Liver (tissue), 10 donors: ENCODE data around the gene ERO1B. TPM values are rescaled to one million over a fixed set of nuclear protein-coding genes. Genes with fewer than 3 reads are reported as not detected.

Experiments
- DNase-seq: peaks from one replicate; pipeline ENCODE4 v3.0.0-alpha.2; 2017; ENCODE audit warnings: low spot score
- H3K27ac ChIP-seq, 2 donors: one replicate each; pipeline ENCODE4 v1.7.0; 2013; ENCODE audit warnings: inconsistent platforms in 2 of 2, low read length in 2 of 2, control low read depth in 1 of 2, low read depth in 1 of 2, mild to moderate bottlenecking in 1 of 2
- H3K27me3 ChIP-seq, 4 donors: one replicate each; pipeline versions ENCODE4 v1.6.1 to v1.7.0; 2013; ENCODE audit warnings: low read length in 3 of 4, inconsistent platforms in 1 of 4, mild to moderate bottlenecking in 1 of 4, moderate library complexity in 1 of 4; ENCODE audit not compliant: control insufficient read depth in 4 of 4, insufficient read depth in 4 of 4
- H3K36me3 ChIP-seq, 4 donors: one replicate each; pipeline versions ENCODE4 v1.6.1 to v1.7.0; 2013; ENCODE audit warnings: low read length in 3 of 4, mild to moderate bottlenecking in 3 of 4, low read depth in 1 of 4, moderate library complexity in 1 of 4; ENCODE audit not compliant: control insufficient read depth in 4 of 4, insufficient read depth in 3 of 4
- H3K4me1 ChIP-seq, 4 donors: one replicate each; pipeline versions ENCODE4 v1.6.1 to v1.7.0; 2013; ENCODE audit warnings: low read length in 3 of 4, mild to moderate bottlenecking in 3 of 4, moderate library complexity in 1 of 4; ENCODE audit not compliant: control insufficient read depth in 4 of 4, insufficient read depth in 4 of 4
- H3K4me3 ChIP-seq, 3 donors: one replicate each; pipeline versions ENCODE4 v1.6.1 to v1.7.0; 2013; ENCODE audit warnings: low read length in 3 of 3, control low read depth in 1 of 3, low read depth in 1 of 3, mild to moderate bottlenecking in 1 of 3
- H3K9ac ChIP-seq, 2 donors: one replicate each; pipeline ENCODE4 v1.7.0; 2013; ENCODE audit warnings: low read length in 2 of 2, mild to moderate bottlenecking in 2 of 2, moderate library complexity in 2 of 2, control low read depth in 1 of 2, low read depth in 1 of 2
- H3K9me3 ChIP-seq, 4 donors: one replicate each; pipeline versions ENCODE4 v1.6.1 to v1.7.0; 2013; ENCODE audit warnings: low read length in 3 of 4; ENCODE audit not compliant: control insufficient read depth in 4 of 4
- ATF3 ChIP-seq: IDR thresholded peaks from 2 replicates; pipeline ENCODE4 v1.6.1; 2016; ENCODE audit warnings: antibody characterized with exemption
- CTCF ChIP-seq: fragments of 150-350 bp; IDR thresholded peaks from 2 replicates; pipeline ENCODE4 v1.5.1; 2017; ENCODE audit warnings: improper control_type of control experiment, low read depth, low read length; ENCODE audit not compliant: missing input control
- EGR1 ChIP-seq, 2 donors: IDR thresholded peaks; 2 replicates each; pipeline ENCODE4 v1.6.1; 2016 to 2018; ENCODE audit warnings: antibody characterized with exemption in 2 of 2, low read depth in 2 of 2
- FOXA1 ChIP-seq: IDR thresholded peaks from 2 replicates; pipeline ENCODE4 v1.6.1; 2016; ENCODE audit warnings: antibody characterized with exemption
- FOXA2 ChIP-seq: IDR thresholded peaks from 2 replicates; pipeline ENCODE4 v1.6.1; 2016; ENCODE audit warnings: antibody characterized with exemption
- HNF4A ChIP-seq, 2 donors: conservative IDR thresholded peaks; 2 replicates each; pipeline ENCODE4 v1.6.1; 2016; ENCODE audit warnings: antibody characterized with exemption in 2 of 2, mild to moderate bottlenecking in 2 of 2
- HNF4G ChIP-seq: IDR thresholded peaks from 2 replicates; pipeline ENCODE4 v1.6.1; 2016; ENCODE audit warnings: antibody characterized with exemption
- MAX ChIP-seq: IDR thresholded peaks from 2 replicates; pipeline ENCODE4 v1.6.1; 2016; ENCODE audit warnings: antibody characterized with exemption
- NR2F2 ChIP-seq: IDR thresholded peaks from 2 replicates; pipeline ENCODE4 v1.6.1; 2016; ENCODE audit warnings: antibody characterized with exemption
- RAD21 ChIP-seq, 2 donors: IDR thresholded peaks; 2 replicates each; pipeline ENCODE4 v1.6.1; 2016; ENCODE audit warnings: antibody characterized with exemption in 2 of 2, mild to moderate bottlenecking in 2 of 2
- REST ChIP-seq: IDR thresholded peaks from 2 replicates; pipeline ENCODE4 v1.6.1; 2016; ENCODE audit warnings: antibody characterized with exemption, mild to moderate bottlenecking
- RXRA ChIP-seq, 2 donors: IDR thresholded peaks; 2 replicates each; pipeline ENCODE4 v1.6.1; 2017 to 2018; ENCODE audit warnings: antibody characterized with exemption in 2 of 2, mild to moderate bottlenecking in 1 of 2
- SP1 ChIP-seq: IDR thresholded peaks from 2 replicates; pipeline ENCODE4 v1.6.1; 2018; ENCODE audit warnings: antibody characterized with exemption, mild to moderate bottlenecking
- TAF1 ChIP-seq: conservative IDR thresholded peaks from 2 replicates; pipeline ENCODE4 v1.6.1; 2016; ENCODE audit warnings: antibody characterized with exemption, mild to moderate bottlenecking
- YY1 ChIP-seq: IDR thresholded peaks from 2 replicates; pipeline ENCODE4 v1.6.1; 2016; ENCODE audit warnings: antibody characterized with exemption, mild to moderate bottlenecking
- ZBTB33 ChIP-seq: IDR thresholded peaks from 2 replicates; pipeline ENCODE4 v1.6.1; 2016; ENCODE audit warnings: antibody characterized with exemption
- WGBS: extraction: QIAGEN DNeasy Blood & Tissue Kit; methylation state at CpG from one replicate; pipeline ENCODE4 v1.1.7; 2013; 5-methylcytosine and 5-hydroxymethylcytosine counted together
- polyA plus RNA-seq, 2 donors: library from polyadenylated mRNA; stranded (reverse) in 1 of 2; unstranded in 1 of 2; fragments of 200-250 nt in 1 of 2; fragments of >200 nt in 1 of 2; fragmentation: Nextera tagmentation in 1 of 2; extraction: Ambion mirVana in 1 of 2; gene quantifications; one replicate each; pipeline versions ENCODE4 v1.2.1 to v1.2.3, GENCODE V29; 2013 to 2015
- small RNA-seq: library from RNA; depleted of rRNA; stranded (forward); fragments of <200 nt; gene quantifications from one replicate; pipeline ENCODE3, GENCODE V24; 2014
- total RNA-seq, 2 donors: library from RNA; depleted of rRNA; stranded (reverse); fragments of >200 nt; gene quantifications; one replicate each; pipeline ENCODE4 v1.2.3, GENCODE V29; 2014
- donor health status: healthy.
- donor health status: healthy.
- donor health status: healthy.
- donor health status: healthy.
- donor health status: healthy.

Gene ERO1B
- total and polyA plus RNA-seq, 4 donors = 5.5 to 22.9 (median 8.9) TPM

GRCh38 chr1:236166041-236166440 lies 115.7 kb downstream of the ERO1B start:
- Histone ChIP-seq H3K9me3 (no peaks in the 10 kb centered on the region), H3K27ac (no peak overlapping the region), H3K9ac (no peak overlapping the region), H3K4me1 (peaks cover 0 to 6% (median 5%) of the 10 kb centered on the region in 4 donors), H3K36me3 (no peaks in the 10 kb centered on the region), H3K4me3 (no peak overlapping the region), H3K27me3 (no peaks in the 10 kb centered on the region)
- WGBS = 94% methylated on average over 6 of the region's 6 CpGs
- DNase-seq = no peak
- TF ChIP-seq CTCF = no peak
- no peak for TF ChIP-seq FOXA1
- TF ChIP-seq MAX = no peak
- no peak for TF ChIP-seq ZBTB33
- no peak for TF ChIP-seq HNF4G
- TF ChIP-seq HNF4A (conservative IDR thresholded peaks at IDR 0.05) = no peak
- no peak for TF ChIP-seq YY1
- TF ChIP-seq REST = no peak
- TF ChIP-seq SP1 = no peak
- no peak for TF ChIP-seq RXRA (IDR thresholded peaks at IDR 0.05)
- no peak for TF ChIP-seq TAF1
- no peak for TF ChIP-seq ATF3
- TF ChIP-seq EGR1 (IDR thresholded peaks at IDR 0.05; ENCODE audit: low read depth in 2 of 2) = no peak
- TF ChIP-seq FOXA2 = no peak
- no peak for TF ChIP-seq NR2F2
- no peak for TF ChIP-seq RAD21 (IDR thresholded peaks at IDR 0.05)

Small RNA genes lying within 50 kb of the gene (small RNA-seq; reads per million reads assigned to genes)
- 4.5 reads per million, percentile 92 among the genes with 10 or more reads in this experiment for gene RNU2-70P

Other genes starting within 250 kb of the ERO1B start
- 10 to 100 TPM; 65.3 to 90.1 TPM for gene NID1, start 216.9 kb downstream of the ERO1B start, total RNA-seq
- gene NID1, start 216.9 kb downstream of the ERO1B start, polyA plus RNA-seq = 10 to 100 TPM; 21.2 to 45.1 TPM
- 1 to 10 TPM; 3.6 to 7.0 TPM for gene GPR137B, start 139.4 kb downstream of the ERO1B start, total RNA-seq
- 1 to 10 TPM; 2.2 to 8.6 TPM for gene GPR137B, start 139.4 kb downstream of the ERO1B start, polyA plus RNA-seq
- under 1 TPM; 0.37 to 0.67 TPM for gene EDARADD, start 112.3 kb upstream of the ERO1B start, total RNA-seq
- gene EDARADD, start 112.3 kb upstream of the ERO1B start, polyA plus RNA-seq = under 1 TPM; 0.13 to 0.15 TPM
- gene LGALS8, start 242.0 kb upstream of the ERO1B start, total RNA-seq = 10 to 100 TPM; 66.9 to 75.9 TPM
- 10 to 100 TPM; 20.7 to 33.9 TPM for gene LGALS8, start 242.0 kb upstream of the ERO1B start, polyA plus RNA-seq